K562 (cell line): ENCODE data around the gene PPP1R16B. TPM values are rescaled to one million over a fixed set of nuclear protein-coding genes. Genes with fewer than 3 reads are reported as not detected.

ENCODE experiments used
- FOXJ3 ChIP-seq: sonication (generic); formaldehyde crosslinking; IDR thresholded peaks from 2 replicates; pipeline ENCODE4 v1.4.0; 2020; ENCODE audit warnings: mild to moderate bottlenecking, missing genetic modification reagents
- KDM2B ChIP-seq: fragments of 250-450 bp; sonication (Bioruptor Pico); IDR thresholded peaks from 2 replicates; pipeline ENCODE4 v1.8.0; 2021; ENCODE audit warnings: mild to moderate bottlenecking, moderate library complexity
- MAFK ChIP-seq: IDR thresholded peaks from 2 replicates; pipeline ENCODE4 v1.6.1; 2011; ENCODE audit warnings: low read length, improper control_type of control experiment
- NCOA4 ChIP-seq: fragments of 450-650 bp; IDR thresholded peaks from 2 replicates; pipeline ENCODE4 v1.6.1; 2018; ENCODE audit warnings: mild to moderate bottlenecking; ENCODE audit not compliant: partially characterized antibody
- NCOR1 ChIP-seq: fragments of 450-650 bp; IDR thresholded peaks from 2 replicates; pipeline ENCODE4 v1.6.1; 2016; ENCODE audit warnings: mild to moderate bottlenecking, moderate library complexity
- NFIX ChIP-seq: fragments of 250-450 bp; sonication (Bioruptor Pico); IDR thresholded peaks from 2 replicates; pipeline ENCODE4 v1.4.0; 2020; ENCODE audit warnings: low read depth, mild to moderate bottlenecking, moderate library complexity
- PTRF ChIP-seq: fragments of 450-650 bp; IDR thresholded peaks from 2 replicates; pipeline ENCODE4 v1.6.1; 2016; ENCODE audit warnings: mild to moderate bottlenecking, missing genetic modification characterization, missing compliant biosample characterization
- RBM14 ChIP-seq: fragments of 200-400 bp; formaldehyde crosslinking; IDR thresholded peaks from 2 replicates; pipeline ENCODE4 v1.6.1; 2018; ENCODE audit warnings: low read depth, mild to moderate bottlenecking, low read length, moderate library complexity, borderline replicate concordance; ENCODE audit not compliant: insufficient read depth
- SMARCC2 ChIP-seq: fragments of 450-650 bp; IDR thresholded peaks from 2 replicates; pipeline ENCODE4 v1.6.1; 2017; ENCODE audit warnings: antibody characterized with exemption, moderate library complexity, mild to moderate bottlenecking, low read depth
- SMC3 ChIP-seq: conservative IDR thresholded peaks from 2 replicates; pipeline ENCODE4 v1.6.1; 2011; ENCODE audit warnings: low read depth, low read length, improper control_type of control experiment; ENCODE audit not compliant: insufficient read depth
- SRSF3 ChIP-seq: fragments of 200-400 bp; formaldehyde crosslinking; IDR thresholded peaks from 2 replicates; pipeline ENCODE4 v1.6.1; 2016; ENCODE audit warnings: mild to moderate bottlenecking, low read length, moderate library complexity; ENCODE audit not compliant: insufficient read depth
- THRB ChIP-seq: fragments of 450-650 bp; formaldehyde crosslinking; conservative IDR thresholded peaks from 2 replicates; pipeline ENCODE4 v1.4.0; 2022; ENCODE audit warnings: mild to moderate bottlenecking, missing genetic modification characterization
- ZBTB17 ChIP-seq: fragments of 450-650 bp; formaldehyde crosslinking; IDR thresholded peaks from 2 replicates; pipeline ENCODE4 v1.4.0; 2020; ENCODE audit warnings: mild to moderate bottlenecking
- ZNF174 ChIP-seq: fragments of 250-450 bp; sonication (Bioruptor Pico); IDR thresholded peaks from 2 replicates; pipeline ENCODE4 v1.4.0; 2020; ENCODE audit warnings: mild to moderate bottlenecking
- ZNF707 ChIP-seq: fragments of 250-450 bp; sonication (Bioruptor Pico); conservative IDR thresholded peaks from 2 replicates; pipeline ENCODE4 v1.8.0; 2022; ENCODE audit warnings: inconsistent platforms, mild to moderate bottlenecking, moderate library complexity
- polyA plus RNA-seq, 8 experiments: library from polyadenylated mRNA; depleted of rRNA in 4 of 8; stranded (reverse) in 5 of 8; unstranded in 3 of 8; fragments of >200 nt; fragmentation: Nextera tagmentation in 2 of 8; fragmentation: Illumina TruSeq in 1 of 8; extraction: Ambion mirVana in 2 of 8; extraction: Trizol in 1 of 8; gene quantifications; 2 replicates each; pipeline versions ENCODE4 v1.2.1 to v1.2.3, GENCODE V29; 2011 to 2014; ENCODE audit warnings: inconsistent platforms in 1 of 8, missing spikeins in 1 of 8
- total RNA-seq, 7 experiments: library from RNA; depleted of rRNA in 6 of 7; stranded (reverse); fragments of >200 nt in 6 of 7; fragmentation: Illumina TruSeq in 2 of 7; extraction: Trizol in 2 of 7; gene quantifications; 2 replicates each; pipeline versions ENCODE4 v1.2.1 to v1.2.3, GENCODE V29; 2011 to 2021; ENCODE audit warnings: low replicate concordance in 1 of 7
- TF ChIP-seq, protein P1 (sequence below), 2 experiments: fragments of 450-650 bp; formaldehyde crosslinking in 1 of 2; IDR thresholded peaks; 2 replicates each; pipeline versions ENCODE4 v1.4.0 to v1.6.1; 2014 to 2020; ENCODE audit warnings: mild to moderate bottlenecking in 2 of 2, borderline replicate concordance in 1 of 2, low read depth in 1 of 2

Gene PPP1R16B
- total and polyA plus RNA-seq, 9 of the 15 experiments (the other 6 are each of a cell fraction or from before 2014, with no cell fraction given): 1.5 to 11.5 (median 6.8) TPM

- TF ChIP-seq SMARCC2 (no peak), MAFK (no peak), ZBTB17 (CRISPR knock-in tag) (peak; percentile 61; the same call in 1 of the 2 replicates), THRB (CRISPR knock-in tag) (no peak), NCOR1 (no peak; the same call in 1 of the 2 replicates), NFIX (CRISPR knock-in tag) (no peak), FOXJ3 (CRISPR knock-in tag) (no peak), SRSF3 (no peak), SMC3 (peak; percentile 84; the same call in 1 of the 2 replicates), ZNF707 (CRISPR knock-in tag) (no peak), NCOA4 (no peak), PTRF (tag) (no peak), ZNF174 (CRISPR knock-in tag) (no peak), KDM2B (no peak), RBM14 (0 out of 2 replicates have a peak, but pooled peaks have one; percentile 73)
- TF ChIP-seq, protein P1, sequence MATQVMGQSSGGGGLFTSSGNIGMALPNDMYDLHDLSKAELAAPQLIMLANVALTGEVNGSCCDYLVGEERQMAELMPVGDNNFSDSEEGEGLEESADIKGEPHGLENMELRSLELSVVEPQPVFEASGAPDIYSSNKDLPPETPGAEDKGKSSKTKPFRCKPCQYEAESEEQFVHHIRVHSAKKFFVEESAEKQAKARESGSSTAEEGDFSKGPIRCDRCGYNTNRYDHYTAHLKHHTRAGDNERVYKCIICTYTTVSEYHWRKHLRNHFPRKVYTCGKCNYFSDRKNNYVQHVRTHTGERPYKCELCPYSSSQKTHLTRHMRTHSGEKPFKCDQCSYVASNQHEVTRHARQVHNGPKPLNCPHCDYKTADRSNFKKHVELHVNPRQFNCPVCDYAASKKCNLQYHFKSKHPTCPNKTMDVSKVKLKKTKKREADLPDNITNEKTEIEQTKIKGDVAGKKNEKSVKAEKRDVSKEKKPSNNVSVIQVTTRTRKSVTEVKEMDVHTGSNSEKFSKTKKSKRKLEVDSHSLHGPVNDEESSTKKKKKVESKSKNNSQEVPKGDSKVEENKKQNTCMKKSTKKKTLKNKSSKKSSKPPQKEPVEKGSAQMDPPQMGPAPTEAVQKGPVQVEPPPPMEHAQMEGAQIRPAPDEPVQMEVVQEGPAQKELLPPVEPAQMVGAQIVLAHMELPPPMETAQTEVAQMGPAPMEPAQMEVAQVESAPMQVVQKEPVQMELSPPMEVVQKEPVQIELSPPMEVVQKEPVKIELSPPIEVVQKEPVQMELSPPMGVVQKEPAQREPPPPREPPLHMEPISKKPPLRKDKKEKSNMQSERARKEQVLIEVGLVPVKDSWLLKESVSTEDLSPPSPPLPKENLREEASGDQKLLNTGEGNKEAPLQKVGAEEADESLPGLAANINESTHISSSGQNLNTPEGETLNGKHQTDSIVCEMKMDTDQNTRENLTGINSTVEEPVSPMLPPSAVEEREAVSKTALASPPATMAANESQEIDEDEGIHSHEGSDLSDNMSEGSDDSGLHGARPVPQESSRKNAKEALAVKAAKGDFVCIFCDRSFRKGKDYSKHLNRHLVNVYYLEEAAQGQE (IDR thresholded peaks at IDR 0.05; ENCODE audit: borderline replicate concordance): peak; percentile 89; the same call in 1 of the 2 replicates
- TF ChIP-seq, protein P1 (CRISPR knock-in tag; IDR thresholded peaks at IDR 0.05; ENCODE audit: low read depth): 0 out of 2 replicates have a peak, but pooled peaks have one; percentile 43
These were observed 120.8 kb downstream of the PPP1R16B start, which contains the start of gene FAM83D (continued) for GRCh38 chr20:38926142-38926933.
